ENCODE results near the gene LCE2D.

GRCh38 chr1:152667648-152668047 is 4.5 kb downstream of the LCE2D start:
- TF ChIP-seq CTCF (IDR thresholded peaks at IDR 0.05): no peak
- no peak for TF ChIP-seq POLR2AphosphoS5 (IDR thresholded peaks at IDR 0.05; ENCODE audit: low read depth, low read length)
- no peak for TF ChIP-seq REST (IDR thresholded peaks at IDR 0.05; ENCODE audit: low read depth, low read length)
- TF ChIP-seq EP300 (IDR thresholded peaks at IDR 0.05; ENCODE audit: borderline replicate concordance in 1 of 2, low read depth in 1 of 2, low read length in 1 of 2): no peak
- TF ChIP-seq MAX (IDR thresholded peaks at IDR 0.05; ENCODE audit: low read depth): no peak
- no peak for TF ChIP-seq RCOR1 (IDR thresholded peaks at IDR 0.05; ENCODE audit: low read length)
- no peak for TF ChIP-seq MXI1 (IDR thresholded peaks at IDR 0.05; ENCODE audit: low read depth, low read length)
- TF ChIP-seq CHD2 (IDR thresholded peaks at IDR 0.05; ENCODE audit: low read length, partially characterized antibody): no peak
- TF ChIP-seq TAF1 (IDR thresholded peaks at IDR 0.05; ENCODE audit: borderline replicate concordance, low read depth, low read length): no peak
- no peak for TF ChIP-seq GATA2 (CRISPR knock-in tag; IDR thresholded peaks at IDR 0.05)
- TF ChIP-seq RFX5 (IDR thresholded peaks at IDR 0.05; ENCODE audit: low read length): no peak
- no peak for TF ChIP-seq USF2 (IDR thresholded peaks at IDR 0.05; ENCODE audit: borderline replicate concordance, low read depth, low read length)
